Pancreas (tissue), 10 donors: ENCODE results near the gene DTNB. TPM values are rescaled to one million over a fixed set of nuclear protein-coding genes. Genes with fewer than 3 reads are reported as not detected.

ENCODE experiments used
- ATAC-seq, 4 donors: fragments of 200-7000 bp; cut with Tn5 transposase; one replicate each; pipeline versions ENCODE4 v1.8.0 to v1.9.1; 2020; ENCODE audit warnings: mild to moderate bottlenecking in 4 of 4, moderate library complexity in 4 of 4
- DNase-seq, 6 donors: peaks; one replicate each; pipeline ENCODE4 v3.0.0-alpha.2; 2020
- FAIRE-seq: peaks from 2 replicates; lab custom pipeline; 2012; peaks lifted over from hg19 to GRCh38; lab: Jason Lieb, UNC
- H3K27ac ChIP-seq, 4 donors: fragments of 200-600 bp; sonication (generic); 1 replicate in 3 of 4; 2 replicates in 1 of 4; pipeline versions ENCODE4 v1.5.0 to v1.8.0; 2020
- H3K27me3 ChIP-seq, 4 donors: fragments of 200-600 bp; one replicate each; pipeline ENCODE4 v1.8.0; 2021
- H3K36me3 ChIP-seq, 3 donors: fragments of 200-600 bp; sonication (generic) in 1 of 3; one replicate each; pipeline versions ENCODE4 v1.5.0 to v1.8.0; 2020 to 2021
- H3K4me1 ChIP-seq, 3 donors: fragments of 200-600 bp; one replicate each; pipeline ENCODE4 v1.8.0; 2021
- H3K4me3 ChIP-seq, 4 donors: fragments of 200-600 bp; sonication (generic) in 2 of 4; one replicate each; pipeline versions ENCODE4 v1.5.0 to v1.8.0; 2020 to 2021
- H3K9me3 ChIP-seq, 4 donors: fragments of 200-600 bp; one replicate each; pipeline ENCODE4 v1.8.0; 2021
- WGBS, 2 donors: extraction: QIAGEN DNeasy Blood & Tissue Kit; methylation state at CpG; one replicate each; pipeline ENCODE4 v1.1.7; 2013; 5-methylcytosine and 5-hydroxymethylcytosine counted together
- intact Hi-C, 3 donors: fragments of 100-400 bp; cut with DNase I; formaldehyde crosslinking; loops; one replicate each; pipeline versions ENCODE4 v1.11.1 to v1.14.2; 2022
- polyA plus RNA-seq, 2 donors: library from polyadenylated mRNA; stranded (reverse); fragments of 200-250 nt; gene quantifications; one replicate each; pipeline ENCODE4 v1.2.3, GENCODE V29; 2013
- total RNA-seq, 6 donors: library from RNA; stranded (reverse); fragmentation: NEBNext Ultra II Directional in 4 of 6; extraction: Animal tissue kit (Norgen Biotek cat#: 25700) in 4 of 6; gene quantifications; one replicate each; pipeline versions ENCODE4 v1.2.1 to v1.2.4, GENCODE V29; 2021 to 2023
- TF ChIP-seq, protein P1 (sequence below), 4 donors: fragments of 200-600 bp; sonication (generic) in 3 of 4; IDR thresholded peaks; one replicate each; pipeline versions ENCODE4 v1.5.0 to v1.8.0; 2021; ENCODE audit warnings: antibody characterized with exemption in 4 of 4
- donor health status: healthy with polysubstance abuse.
- donor health status: DM: no; HTN: no; CAD: no; lungs with moderate emphysema.
- donor health status: DM: no; HTN: no; CAD: no.
- donor health status: control.
- donor health status: control.
- donor health status: Bipolar disorder and iron deficiency.
- donor health status: DM: yes; HTN: yes; CAD: no.
- donor health status: DM: no; HTN: no; CAD: no.
- donor health status: DM: no; HTN: no; CAD: no.
- donor health status: DM: yes; HTN: yes; CAD: no.

Gene DTNB
- total and polyA plus RNA-seq, 8 donors: 10.8 to 27.8 (median 15.1) TPM

GRCh38 chr2:25592766-25593292, 80.5 kb downstream of the DTNB start:
- no peak for ATAC-seq
- TF ChIP-seq, protein P1, sequence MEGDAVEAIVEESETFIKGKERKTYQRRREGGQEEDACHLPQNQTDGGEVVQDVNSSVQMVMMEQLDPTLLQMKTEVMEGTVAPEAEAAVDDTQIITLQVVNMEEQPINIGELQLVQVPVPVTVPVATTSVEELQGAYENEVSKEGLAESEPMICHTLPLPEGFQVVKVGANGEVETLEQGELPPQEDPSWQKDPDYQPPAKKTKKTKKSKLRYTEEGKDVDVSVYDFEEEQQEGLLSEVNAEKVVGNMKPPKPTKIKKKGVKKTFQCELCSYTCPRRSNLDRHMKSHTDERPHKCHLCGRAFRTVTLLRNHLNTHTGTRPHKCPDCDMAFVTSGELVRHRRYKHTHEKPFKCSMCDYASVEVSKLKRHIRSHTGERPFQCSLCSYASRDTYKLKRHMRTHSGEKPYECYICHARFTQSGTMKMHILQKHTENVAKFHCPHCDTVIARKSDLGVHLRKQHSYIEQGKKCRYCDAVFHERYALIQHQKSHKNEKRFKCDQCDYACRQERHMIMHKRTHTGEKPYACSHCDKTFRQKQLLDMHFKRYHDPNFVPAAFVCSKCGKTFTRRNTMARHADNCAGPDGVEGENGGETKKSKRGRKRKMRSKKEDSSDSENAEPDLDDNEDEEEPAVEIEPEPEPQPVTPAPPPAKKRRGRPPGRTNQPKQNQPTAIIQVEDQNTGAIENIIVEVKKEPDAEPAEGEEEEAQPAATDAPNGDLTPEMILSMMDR (IDR thresholded peaks at IDR 0.05): no peak
- no peak overlapping the region for H3K27ac ChIP-seq
- no peaks in the 10 kb centered on the region for H3K4me1 ChIP-seq
- FAIRE-seq: no peak
- intact Hi-C loops: no loop called here
- 79% methylated on average over 8 of the region's 8 CpGs for WGBS, 2 donors
- H3K9me3 ChIP-seq: no peaks in the 10 kb centered on the region
- no peak for DNase-seq
- no peaks in the 10 kb centered on the region for H3K27me3 ChIP-seq
- no peaks in the 10 kb centered on the region for H3K36me3 ChIP-seq
- no peak overlapping the region for H3K4me3 ChIP-seq

GRCh38 chr2:25590921-25591505, 82.4 kb downstream of the DTNB start:
- no peak for ATAC-seq
- Histone ChIP-seq H3K4me1 (no peaks in the 10 kb centered on the region), H3K27me3 (no peaks in the 10 kb centered on the region), H3K9me3 (no peaks in the 10 kb centered on the region), H3K36me3 (no peaks in the 10 kb centered on the region), H3K27ac (no peak overlapping the region), H3K4me3 (no peak overlapping the region)
- TF ChIP-seq, protein P1 (IDR thresholded peaks at IDR 0.05): no peak
- FAIRE-seq: no peak
- intact Hi-C loops: no loop called here
- peak in 1 of 6 donors; percentile 59 for DNase-seq
- 94 to 97% methylated on average over 12 to 15 of the region's 15 CpGs for WGBS, 2 donors

- DNase-seq (no peak), FAIRE-seq (no peak), ATAC-seq (no peak)
- Histone ChIP-seq H3K4me1 (no peaks in the 10 kb centered on the region), H3K36me3 (no peaks in the 10 kb centered on the region), H3K4me3 (no peak overlapping the region), H3K9me3 (no peaks in the 10 kb centered on the region), H3K27ac (no peak overlapping the region), H3K27me3 (no peaks in the 10 kb centered on the region)
- intact Hi-C loops: no loop called here
- TF ChIP-seq, protein P1 (IDR thresholded peaks at IDR 0.05): no peak
- WGBS, 2 donors: 96 to 97% methylated on average over 13 of the region's 13 CpGs
Observed at GRCh38 chr2:25589676-25590205, 83.6 kb downstream of the DTNB start.

- 94 to 99% methylated on average over 4 of the region's 4 CpGs for WGBS, 2 donors
- H3K27me3 ChIP-seq: no peaks in the 10 kb centered on the region
Observed at GRCh38 chr2:25588576-25588975, 84.8 kb downstream of the DTNB start.

More at GRCh38 chr2:25588576-25588975, 84.8 kb downstream of the DTNB start:
- TF ChIP-seq, protein P1 (IDR thresholded peaks at IDR 0.05): no peak
- DNase-seq (no peak), FAIRE-seq (no peak), ATAC-seq (no peak)
- intact Hi-C loops: no loop called here
- Histone ChIP-seq H3K36me3 (no peaks in the 10 kb centered on the region), H3K27ac (no peak overlapping the region), H3K9me3 (no peaks in the 10 kb centered on the region), H3K4me1 (no peaks in the 10 kb centered on the region), H3K4me3 (no peak overlapping the region)
